Activated B cell treated with CpG ODN at 0.5 μM for 24 hours (primary cell): Measurements from ENCODE around the gene SPTLC3. TPM values are rescaled to one million over a fixed set of nuclear protein-coding genes. Genes with fewer than 3 reads are reported as not detected.

Experiments
- ATAC-seq: fragments of 200-7000 bp; cut with Tn5 transposase; one replicate; pipeline ENCODE4 v1.10.0; 2021; ENCODE audit warnings: low read depth, mild to moderate bottlenecking, moderate library complexity
- CTCF ChIA-PET: fragments of 350-600 bp; sonication (Branson Sonifier 250); formaldehyde crosslinking; loops from one replicate; lab custom pipeline; 2021; ENCODE audit warnings: antibody characterized with exemption; lab: Charles Lee
- POLR2A ChIA-PET: fragments of 350-600 bp; sonication (Branson Sonifier 250); formaldehyde crosslinking; loops from one replicate; lab custom pipeline; 2021; ENCODE audit warnings: antibody characterized with exemption; lab: Charles Lee
- DNase-seq: peaks from one replicate; pipeline ENCODE4 v3.0.0; 2022
- H3K27ac Mint-ChIP-seq: one replicate; pipeline ENCODE4 v1.8.0; 2020; ENCODE audit warnings: mixed read lengths
- H3K27me3 Mint-ChIP-seq: one replicate; pipeline ENCODE4 v1.8.0; 2021; ENCODE audit warnings: mixed read lengths
- H3K36me3 Mint-ChIP-seq: one replicate; pipeline ENCODE4 v1.8.0; 2021; ENCODE audit warnings: low read depth, mixed read lengths
- H3K4me1 Mint-ChIP-seq: one replicate; pipeline ENCODE4 v1.8.0; 2021; ENCODE audit warnings: mixed read lengths
- H3K4me3 Mint-ChIP-seq: one replicate; pipeline ENCODE4 v1.8.0; 2020; ENCODE audit warnings: mild to moderate bottlenecking, mixed read lengths
- H3K9me3 Mint-ChIP-seq: one replicate; pipeline ENCODE4 v1.8.0; 2020; ENCODE audit warnings: mixed read lengths
- CTCF ChIP-seq: fragments of 200-600 bp; IDR thresholded peaks from one replicate; pipeline ENCODE4 v1.8.0; 2022; ENCODE audit warnings: antibody characterized with exemption, mild to moderate bottlenecking
- intact Hi-C: fragments of 100-400 bp; cut with micrococcal nuclease; formaldehyde crosslinking; loops from one replicate; pipeline ENCODE4 v1.15.1; 2024
- total RNA-seq: library from RNA; stranded (reverse); gene quantifications from 2 replicates; pipeline ENCODE4 v1.2.3, GENCODE V29; 2022

The SPTLC3 gene
- total RNA-seq, 1 donor from 2014 or later = not detected

GRCh38 chr20:13058666-13059389 lies 50.1 kb downstream of the SPTLC3 start:
- Mint-ChIP-seq H3K9me3 (no peaks in the 10 kb centered on the region), H3K27ac (no peak overlapping the region), H3K27me3 (no peaks in the 10 kb centered on the region), H3K4me1 (no peaks in the 10 kb centered on the region), H3K36me3 (no peaks in the 10 kb centered on the region), H3K4me3 (no peak overlapping the region)
- CTCF ChIA-PET = no interaction called here
- ATAC-seq (no peak), DNase-seq (no peak)
- no peak for TF ChIP-seq CTCF
- POLR2A ChIA-PET = no interaction called here
- intact Hi-C loops = no loop called here

- Mint-ChIP-seq H3K27me3 (no peaks in the 10 kb centered on the region), H3K27ac (no peak overlapping the region), H3K36me3 (no peaks in the 10 kb centered on the region), H3K4me1 (no peaks in the 10 kb centered on the region), H3K4me3 (no peak overlapping the region), H3K9me3 (no peaks in the 10 kb centered on the region)
- ChIA-PET CTCF (no interaction called here), POLR2A (no interaction called here)
- no peak for TF ChIP-seq CTCF
- no peak for DNase-seq
- intact Hi-C loops = no loop called here
- ATAC-seq = no peak
Observed at GRCh38 chr20:13059398-13060136, 50.8 kb downstream of the SPTLC3 start.

GRCh38 chr20:13060327-13060726 lies 51.6 kb downstream of the SPTLC3 start:
- H3K36me3 Mint-ChIP-seq = no peaks in the 10 kb centered on the region
- H3K4me3 Mint-ChIP-seq = no peak overlapping the region
- intact Hi-C loops = no loop called here

GRCh38 chr20:13061381-13061780 lies 52.6 kb downstream of the SPTLC3 start:
- ChIA-PET POLR2A (no interaction called here), CTCF (no interaction called here)
- Mint-ChIP-seq H3K9me3 (peaks cover 2% of the 10 kb centered on the region), H3K4me1 (no peaks in the 10 kb centered on the region), H3K27ac (no peak overlapping the region), H3K36me3 (no peaks in the 10 kb centered on the region), H3K4me3 (no peak overlapping the region), H3K27me3 (no peaks in the 10 kb centered on the region)
- DNase-seq = no peak
- TF ChIP-seq CTCF = no peak
- intact Hi-C loops = no loop called here
- ATAC-seq = no peak

More at GRCh38 chr20:13060327-13060726, 51.6 kb downstream of the SPTLC3 start:
- DNase-seq (no peak), ATAC-seq (no peak)
- no peak overlapping the region for H3K27ac Mint-ChIP-seq
- POLR2A ChIA-PET = no interaction called here
- no peaks in the 10 kb centered on the region for H3K4me1 Mint-ChIP-seq
- no peaks in the 10 kb centered on the region for H3K9me3 Mint-ChIP-seq
- CTCF ChIA-PET = no interaction called here
- TF ChIP-seq CTCF = no peak
- no peaks in the 10 kb centered on the region for H3K27me3 Mint-ChIP-seq

- no peak overlapping the region for H3K4me3 Mint-ChIP-seq
- H3K27ac Mint-ChIP-seq = no peak overlapping the region
- POLR2A ChIA-PET = no interaction called here
- CTCF ChIA-PET = no interaction called here
- intact Hi-C loops = no loop called here
- TF ChIP-seq CTCF = no peak
- H3K4me1 Mint-ChIP-seq = no peaks in the 10 kb centered on the region
- no peak for DNase-seq
- H3K36me3 Mint-ChIP-seq = no peaks in the 10 kb centered on the region
- H3K27me3 Mint-ChIP-seq = no peaks in the 10 kb centered on the region
- ATAC-seq = no peak
- peaks cover 7% of the 10 kb centered on the region for H3K9me3 Mint-ChIP-seq
Observed at GRCh38 chr20:13062789-13063188, 54.0 kb downstream of the SPTLC3 start.
